PC-3 (cell line): ENCODE measurements around the gene HAND1. TPM values are rescaled to one million over a fixed set of nuclear protein-coding genes. Genes with fewer than 3 reads are reported as not detected.

Experiments used
- ATAC-seq: fragments of 200-7000 bp; cut with Tn5 transposase; 2 replicates; pipeline ENCODE4 v1.9.1; 2020; ENCODE audit warnings: mild to moderate bottlenecking, moderate library complexity
- BruUV-seq: library from RNA; stranded (reverse); fragments of 400-500 nt; replicated peaks from 2 replicates; lab custom pipeline; 2021; lab: Mats Ljungman, UMichigan
- CTCF ChIA-PET: fragments of 300-600 bp; sonication (Branson Sonifier 250); formaldehyde crosslinking; loops from one replicate; lab custom pipeline; 2022; ENCODE audit warnings: antibody characterized with exemption; lab: Charles Lee
- POLR2A ChIA-PET: fragments of 300-600 bp; sonication (Branson Sonifier 250); formaldehyde crosslinking; loops from one replicate; lab custom pipeline; 2022; ENCODE audit warnings: antibody characterized with exemption; ENCODE audit not compliant: unreplicated experiment; lab: Charles Lee
- DNase-seq: peaks from one replicate; pipeline ENCODE4 v3.0.0-alpha.2; 2015
- H2AFZ ChIP-seq: fragments of 300-600 bp; sonication (generic); 2 replicates; pipeline ENCODE4 v1.6.0; 2016; ENCODE audit warnings: antibody characterized with exemption, low read length
- H3F3A ChIP-seq: fragments of 300-600 bp; sonication (generic); one replicate; pipeline ENCODE4 v1.6.0; 2017; ENCODE audit warnings: antibody characterized with exemption, low read length, control low read depth, mild to moderate bottlenecking; ENCODE audit not compliant: unreplicated experiment
- H3K27ac ChIP-seq: fragments of 300-600 bp; sonication (generic); 2 replicates; pipeline ENCODE4 v1.5.1; 2016; ENCODE audit warnings: mild to moderate bottlenecking, low read length
- H3K27me3 ChIP-seq: fragments of 300-600 bp; sonication (generic); 2 replicates; pipeline ENCODE4 v1.6.1; 2016; ENCODE audit warnings: low read length, mixed read lengths
- H3K36me3 ChIP-seq: fragments of 300-600 bp; sonication (generic); 2 replicates; pipeline ENCODE4 v1.6.1; 2016; ENCODE audit warnings: low read depth, mixed run types, low read length, mixed read lengths
- H3K4me1 ChIP-seq: fragments of 300-600 bp; sonication (generic); 2 replicates; pipeline ENCODE4 v1.5.1; 2016; ENCODE audit warnings: low read length; ENCODE audit not compliant: insufficient read depth
- H3K4me2 ChIP-seq: fragments of 300-600 bp; sonication (generic); 2 replicates; pipeline ENCODE4 v1.6.0; 2016; ENCODE audit warnings: low read length
- H3K4me3 ChIP-seq: fragments of 300-600 bp; sonication (generic); 2 replicates; pipeline ENCODE4 v1.5.1; 2016; ENCODE audit warnings: mild to moderate bottlenecking, low read length, mixed read lengths
- H3K79me2 ChIP-seq: fragments of 300-600 bp; sonication (generic); 2 replicates; pipeline ENCODE4 v1.6.1; 2017; ENCODE audit warnings: low read length, mixed read lengths
- H3K9ac ChIP-seq: fragments of 300-600 bp; sonication (generic); 2 replicates; pipeline ENCODE4 v1.6.0; 2016; ENCODE audit warnings: mild to moderate bottlenecking, low read length
- H3K9me2 ChIP-seq: fragments of 300-600 bp; sonication (generic); replicated peaks from 2 replicates; pipeline ENCODE4 v1.6.1; 2016; ENCODE audit warnings: mixed run types, low read length, mixed read lengths
- H3K9me3 ChIP-seq: fragments of 300-600 bp; sonication (generic); 2 replicates; pipeline ENCODE4 v1.6.1; 2016; ENCODE audit warnings: low read length, mixed read lengths
- H4K20me1 ChIP-seq: fragments of 300-600 bp; sonication (generic); 2 replicates; pipeline ENCODE4 v1.6.1; 2016; ENCODE audit warnings: low read length, mixed read lengths
- CTCF ChIP-seq: fragments of 300-600 bp; sonication (generic); conservative IDR thresholded peaks from 2 replicates; pipeline ENCODE4 v1.5.1; 2017; ENCODE audit warnings: antibody characterized with exemption, low read depth, mild to moderate bottlenecking, low read length
- EZH2 ChIP-seq: fragments of 300-600 bp; sonication (generic); IDR thresholded peaks from one replicate; pipeline ENCODE4 v1.6.1; 2017; ENCODE audit warnings: antibody characterized with exemption, mild to moderate bottlenecking, low read length; ENCODE audit not compliant: unreplicated experiment
- EZH2phosphoT487 ChIP-seq: fragments of 300-600 bp; sonication (generic); IDR thresholded peaks from 2 replicates; pipeline ENCODE4 v1.6.1; 2018; ENCODE audit warnings: mild to moderate bottlenecking, antibody characterized with exemption, low read length, borderline replicate concordance
- intact Hi-C: fragments of 100-400 bp; cut with micrococcal nuclease; formaldehyde crosslinking; loops from 2 replicates; pipeline ENCODE4 v1.9.0; 2023
- total RNA-seq: library from RNA; depleted of rRNA; stranded (reverse); fragments of >200 nt; gene quantifications from 2 replicates; pipeline ENCODE4 v1.2.3, GENCODE V29; 2014

Gene HAND1
- total RNA-seq, 1 experiment from 2014 or later, result not detected

- no TSS peak for BruUV-seq
- CTCF ChIA-PET, result no interaction called here
- no peak overlapping the region for H2AFZ ChIP-seq
These were observed 28.2 kb upstream of the HAND1 start for GRCh38 chr5:154506049-154506715.

GRCh38 chr5:154505567-154505966 lies 27.5 kb upstream of the HAND1 start:
- H3K9me2 ChIP-seq, result no peaks in the 10 kb centered on the region
- CTCF ChIA-PET, result no interaction called here
- no TSS peak for BruUV-seq
- no peak overlapping the region for H3K4me2 ChIP-seq
- POLR2A ChIA-PET, result no interaction called here
- intact Hi-C loops, result no loop called here
- ATAC-seq, result no peak
- H3K79me2 ChIP-seq, result no peaks in the 10 kb centered on the region
- H4K20me1 ChIP-seq, result no peaks in the 10 kb centered on the region
- no peak overlapping the region for H3K9ac ChIP-seq
- H3F3A ChIP-seq, result no peaks in the 10 kb centered on the region
- H3K4me1 ChIP-seq, result no peaks in the 10 kb centered on the region
- TF ChIP-seq CTCF (no peak), EZH2phosphoT487 (no peak), EZH2 (no peak)
- H3K27me3 ChIP-seq, result no peaks in the 10 kb centered on the region
- H3K4me3 ChIP-seq, result no peak overlapping the region
- no peak overlapping the region for H3K27ac ChIP-seq
- DNase-seq, result no peak
- H3K36me3 ChIP-seq, result no peaks in the 10 kb centered on the region
- no peak overlapping the region for H2AFZ ChIP-seq
- no peaks in the 10 kb centered on the region for H3K9me3 ChIP-seq

More at GRCh38 chr5:154506049-154506715, 28.2 kb upstream of the HAND1 start:
- Histone ChIP-seq H4K20me1 (no peaks in the 10 kb centered on the region), H3K4me3 (no peak overlapping the region), H3K79me2 (no peaks in the 10 kb centered on the region), H3F3A (no peaks in the 10 kb centered on the region), H3K9me3 (no peaks in the 10 kb centered on the region), H3K27ac (no peak overlapping the region), H3K4me2 (no peak overlapping the region), H3K27me3 (no peaks in the 10 kb centered on the region), H3K36me3 (no peaks in the 10 kb centered on the region), H3K4me1 (no peaks in the 10 kb centered on the region), H3K9ac (no peak overlapping the region), H3K9me2 (no peaks in the 10 kb centered on the region)
- POLR2A ChIA-PET, result no interaction called here
- intact Hi-C loops, result no loop called here
- ATAC-seq (no peak), DNase-seq (no peak)
- TF ChIP-seq EZH2phosphoT487 (no peak), EZH2 (no peak), CTCF (no peak)

- H3K79me2 ChIP-seq, result no peaks in the 10 kb centered on the region
- CTCF ChIA-PET, result no interaction called here
- H3F3A ChIP-seq, result no peaks in the 10 kb centered on the region
- DNase-seq (no peak), ATAC-seq (no peak)
- no TSS peak for BruUV-seq
- intact Hi-C loops, result no loop called here
- H3K36me3 ChIP-seq, result no peaks in the 10 kb centered on the region
- no peak overlapping the region for H3K27ac ChIP-seq
- no peak overlapping the region for H3K9ac ChIP-seq
- no peak overlapping the region for H3K4me3 ChIP-seq
- H2AFZ ChIP-seq, result no peak overlapping the region
- no peaks in the 10 kb centered on the region for H3K9me2 ChIP-seq
- H3K27me3 ChIP-seq, result no peaks in the 10 kb centered on the region
- TF ChIP-seq CTCF (no peak), EZH2 (no peak), EZH2phosphoT487 (no peak)
- no peaks in the 10 kb centered on the region for H4K20me1 ChIP-seq
- no peaks in the 10 kb centered on the region for H3K9me3 ChIP-seq
- POLR2A ChIA-PET, result no interaction called here
- no peak overlapping the region for H3K4me2 ChIP-seq
- no peaks in the 10 kb centered on the region for H3K4me1 ChIP-seq
These were observed 25.6 kb upstream of the HAND1 start for GRCh38 chr5:154503698-154504039.
